Measurements from ENCODE around the gene PITPNC1. TPM values are rescaled to one million over a fixed set of nuclear protein-coding genes. Genes with fewer than 3 reads are reported as not detected.

Gene PITPNC1
- total and polyA plus RNA-seq, 4 experiments from 2014 or later: 68.4 to 124 (median 89.9) TPM

GRCh38 chr17:67376415-67376736, 705 bp upstream of the PITPNC1 start:
- Mint-ChIP-seq H3K9me3 (peaks cover 0 to 6% (median 0%) of the 10 kb centered on the region in 8 donors), H3K27ac (peak overlapping the region; percentile 86 to 94 (median 92)), H3K4me1 (peaks cover 25 to 46% (median 32%) of the 10 kb centered on the region in 4 donors), H3K36me3 (peaks cover 9 to 16% of the 10 kb centered on the region in 2 donors), H3K4me3 (peak overlapping the region; percentile 82 to 93 (median 90)), H3K27me3 (no peaks in the 10 kb centered on the region)
- Histone ChIP-seq H3K27ac (ENCODE audit: low read depth, low read length) (peak overlapping the region; percentile 78), H3K27me3 (ENCODE audit: insufficient read depth, low read length) (no peaks in the 10 kb centered on the region), H3K4me3 (ENCODE audit: low read length in 2 of 2) (peak overlapping the region; percentile 76 to 83), H3K9me3 (ENCODE audit: control insufficient read depth in 1 of 2, low read length in 2 of 2) (no peaks in the 10 kb centered on the region), H3K4me1 (ENCODE audit: insufficient read depth, low read length) (peaks cover 45% of the 10 kb centered on the region), H3K36me3 (ENCODE audit: insufficient read depth, low read length) (no peaks in the 10 kb centered on the region)
- intact Hi-C loops (cut with micrococcal nuclease): loop anchor here (5.0 kb wide), 2 partner anchors 46 to 451 kb away; partner anchors contain the start of gene BPTF
- ChIA-PET CTCF (ENCODE audit: partially characterized antibody) (interaction anchor here (0.7 to 29.3 kb wide), 26 partner anchors 10 to 341 kb away, joined by 3 to 605 read pairs (median 5); partner anchors contain the start of genes NOL11 and PSMD12), POLR2A (ENCODE audit: partially characterized antibody) (interaction anchor here (1.4 to 9.1 kb wide), 9 partner anchors 11 to 341 kb away, joined by 9 to 258 read pairs (median 62); partner anchors contain the start of genes NOL11 and PSMD12)
- no peak for DNase-seq

GRCh38 chr17:67377488-67378453, 690 bp downstream of the PITPNC1 start:
- H3K36me3 ChIP-seq (ENCODE audit: insufficient read depth, low read length): no peaks in the 10 kb centered on the region
- Mint-ChIP-seq H3K9me3 (peaks cover 0 to 6% (median 0%) of the 10 kb centered on the region in 8 donors), H3K27me3 (no peaks in the 10 kb centered on the region), H3K4me3 (peak overlapping the region; percentile 85 to 98 (median 92)), H3K4me1 (peaks cover 31 to 59% (median 40%) of the 10 kb centered on the region in 4 donors), H3K27ac (peak overlapping the region; percentile 80 to 91 (median 88)), H3K36me3 (peaks cover 9 to 21% of the 10 kb centered on the region in 2 donors)
- CTCF ChIA-PET (ENCODE audit: partially characterized antibody): interaction anchor here (1.3 to 29.3 kb wide), 21 partner anchors 9 to 310 kb away, joined by 3 to 605 read pairs (median 17); partner anchors contain the start of gene PSMD12
- H3K27me3 ChIP-seq (ENCODE audit: insufficient read depth, low read length): no peaks in the 10 kb centered on the region
- peak overlapping the region; percentile 81 to 83 for H3K4me3 ChIP-seq (ENCODE audit: low read length in 2 of 2)
- intact Hi-C loops (cut with micrococcal nuclease): loop anchor here (1.0 to 5.0 kb wide), 4 partner anchors 10 to 450 kb away; partner anchors contain the start of gene BPTF
- peak overlapping the region; percentile 78 for H3K27ac ChIP-seq (ENCODE audit: low read depth, low read length)
- H3K9me3 ChIP-seq (ENCODE audit: control insufficient read depth in 1 of 2, low read length in 2 of 2): no peaks in the 10 kb centered on the region
- peaks cover 57% of the 10 kb centered on the region for H3K4me1 ChIP-seq (ENCODE audit: insufficient read depth, low read length)
- DNase-seq: peak; percentile 52 to 67 (median 57)
- POLR2A ChIA-PET (ENCODE audit: partially characterized antibody): interaction anchor here (0.9 to 9.1 kb wide), 20 partner anchors 8 to 340 kb away, joined by 3 to 258 read pairs (median 24); partner anchors contain the start of genes NOL11 and PSMD12

- peaks cover 64% of the 10 kb centered on the region for H3K4me1 ChIP-seq (ENCODE audit: insufficient read depth, low read length)
Measured at GRCh38 chr17:67378454-67379250, 1.6 kb downstream of the PITPNC1 start.

GRCh38 chr17:67379251-67379630, 2.2 kb downstream of the PITPNC1 start:
- Mint-ChIP-seq H3K36me3 (peaks cover 13 to 32% of the 10 kb centered on the region in 2 donors), H3K27ac (peak overlapping the region; percentile 86 to 98 (median 95)), H3K27me3 (no peaks in the 10 kb centered on the region), H3K4me1 (peaks cover 35 to 71% (median 49%) of the 10 kb centered on the region in 4 donors), H3K9me3 (peaks cover 0 to 6% (median 0%) of the 10 kb centered on the region in 8 donors), H3K4me3 (peak overlapping the region; percentile 89 to 99 (median 95))
- Histone ChIP-seq H3K9me3 (ENCODE audit: control insufficient read depth in 1 of 2, low read length in 2 of 2) (no peaks in the 10 kb centered on the region), H3K4me1 (ENCODE audit: insufficient read depth, low read length) (peaks cover 68% of the 10 kb centered on the region), H3K27me3 (ENCODE audit: insufficient read depth, low read length) (no peaks in the 10 kb centered on the region), H3K36me3 (ENCODE audit: insufficient read depth, low read length) (no peaks in the 10 kb centered on the region), H3K4me3 (ENCODE audit: low read length in 2 of 2) (peak overlapping the region; percentile 30 to 84), H3K27ac (ENCODE audit: low read depth, low read length) (peak overlapping the region; percentile 78)
- CTCF ChIA-PET (ENCODE audit: partially characterized antibody): interaction anchor here (0.8 to 29.3 kb wide), 32 partner anchors 9 to 309 kb away, joined by 3 to 605 read pairs (median 7); partner anchors contain the start of gene PSMD12
- POLR2A ChIA-PET (ENCODE audit: partially characterized antibody): interaction anchor here (0.7 to 9.1 kb wide), 21 partner anchors 9 to 446 kb away, joined by 3 to 258 read pairs (median 20); partner anchors contain the start of genes BPTF, NOL11 and PSMD12
- no peak for DNase-seq
- intact Hi-C loops (cut with micrococcal nuclease): loop anchor here (1.0 to 5.0 kb wide), 3 partner anchors 43 to 448 kb away; partner anchors contain the start of gene BPTF

More at GRCh38 chr17:67378454-67379250, 1.6 kb downstream of the PITPNC1 start:
- Mint-ChIP-seq H3K27ac (peak overlapping the region; percentile 86 to 98 (median 95)), H3K4me1 (peaks cover 33 to 67% (median 46%) of the 10 kb centered on the region in 4 donors), H3K9me3 (peaks cover 0 to 6% (median 0%) of the 10 kb centered on the region in 8 donors), H3K36me3 (peaks cover 13 to 29% of the 10 kb centered on the region in 2 donors), H3K27me3 (no peaks in the 10 kb centered on the region), H3K4me3 (peak overlapping the region; percentile 89 to 99 (median 95))
- no peaks in the 10 kb centered on the region for H3K9me3 ChIP-seq (ENCODE audit: control insufficient read depth in 1 of 2, low read length in 2 of 2)
- intact Hi-C loops (cut with micrococcal nuclease): loop anchor here (1.0 to 5.0 kb wide), 5 partner anchors 9 to 449 kb away; partner anchors contain the start of gene BPTF
- no peaks in the 10 kb centered on the region for H3K36me3 ChIP-seq (ENCODE audit: insufficient read depth, low read length)
- H3K27ac ChIP-seq (ENCODE audit: low read depth, low read length): peak overlapping the region; percentile 78
- CTCF ChIA-PET (ENCODE audit: partially characterized antibody): interaction anchor here (0.8 to 29.3 kb wide), 33 partner anchors 10 to 309 kb away, joined by 3 to 605 read pairs (median 7); partner anchors contain the start of gene PSMD12
- DNase-seq: peak; percentile 81 to 85 (median 83)
- peak overlapping the region; percentile 81 to 84 for H3K4me3 ChIP-seq (ENCODE audit: low read length in 2 of 2)
- POLR2A ChIA-PET (ENCODE audit: partially characterized antibody): interaction anchor here (0.7 to 9.1 kb wide), 24 partner anchors 9 to 447 kb away, joined by 3 to 258 read pairs (median 12); partner anchors contain the start of genes BPTF, NOL11 and PSMD12
- H3K27me3 ChIP-seq (ENCODE audit: insufficient read depth, low read length): no peaks in the 10 kb centered on the region

GRCh38 chr17:67381929-67382257, 4.8 kb downstream of the PITPNC1 start:
- H3K27ac Mint-ChIP-seq: peak overlapping the region; percentile 43 to 92 (median 80)
- Histone ChIP-seq H3K9me3 (ENCODE audit: control insufficient read depth in 1 of 2, low read length in 2 of 2) (no peaks in the 10 kb centered on the region), H3K36me3 (ENCODE audit: insufficient read depth, low read length) (no peaks in the 10 kb centered on the region), H3K4me1 (ENCODE audit: insufficient read depth, low read length) (peaks cover 58% of the 10 kb centered on the region), H3K4me3 (ENCODE audit: low read length in 2 of 2) (no peak overlapping the region), H3K27ac (ENCODE audit: low read depth, low read length) (no peak overlapping the region), H3K27me3 (ENCODE audit: insufficient read depth, low read length) (no peaks in the 10 kb centered on the region)
- H3K36me3 Mint-ChIP-seq: peaks cover 13 to 34% of the 10 kb centered on the region in 2 donors
- CTCF ChIA-PET (ENCODE audit: partially characterized antibody): interaction anchor here (0.5 to 29.3 kb wide), 5 partner anchors 36 to 98 kb away, joined by 3 to 605 read pairs (median 8); no protein-coding TSS in a partner anchor
- no peaks in the 10 kb centered on the region for H3K27me3 Mint-ChIP-seq
- peaks cover 33 to 64% (median 45%) of the 10 kb centered on the region in 4 donors for H3K4me1 Mint-ChIP-seq
- peak overlapping the region in 6 of 8 donors; percentile 19 to 77 (median 64) for H3K4me3 Mint-ChIP-seq
- intact Hi-C loops (cut with micrococcal nuclease): no loop called here
- H3K9me3 Mint-ChIP-seq: peaks cover 0 to 8% (median 0%) of the 10 kb centered on the region in 8 donors
- POLR2A ChIA-PET (ENCODE audit: partially characterized antibody): interaction anchor here (0.9 to 9.1 kb wide), 6 partner anchors 16 to 93 kb away, joined by 3 to 258 read pairs (median 8); partner anchors contain the start of gene PSMD12
- no peak for DNase-seq

All from CD4-positive, alpha-beta memory T cell (primary cell).